Neural cell (in vitro differentiated cells): ENCODE results near the gene HNRNPAB. TPM values are rescaled to one million over a fixed set of nuclear protein-coding genes. Genes with fewer than 3 reads are reported as not detected.

ENCODE experiments used
- H2AFZ ChIP-seq: fragments of 200-600, 300-800 bp; sonication (generic), shearing (Covaris generic); 2 replicates; pipeline ENCODE4 v1.6.0; 2014; ENCODE audit warnings: low read depth, mild to moderate bottlenecking, antibody characterized with exemption, low read length, moderate library complexity
- H3F3A ChIP-seq: fragments of 200-600 bp; shearing (Covaris generic); 2 replicates; pipeline ENCODE4 v1.6.1; 2016; ENCODE audit warnings: mild to moderate bottlenecking, moderate library complexity, mixed read lengths, antibody characterized with exemption, low read length; ENCODE audit not compliant: insufficient read depth, poor library complexity, severe bottlenecking
- H3K27ac ChIP-seq: fragments of 200-600, 300-800 bp; sonication (generic), shearing (Covaris generic); 2 replicates; pipeline ENCODE4 v1.5.1; 2014; ENCODE audit warnings: mild to moderate bottlenecking, low read length, moderate library complexity
- H3K27me3 ChIP-seq: fragments of 300-800, 200-600 bp; sonication (generic), shearing (Covaris generic); 2 replicates; pipeline ENCODE4 v1.6.0; 2014; ENCODE audit warnings: mild to moderate bottlenecking, low read depth, low read length, moderate library complexity; ENCODE audit not compliant: insufficient read depth
- H3K36me3 ChIP-seq: fragments of 300-800, 200-600 bp; sonication (generic), shearing (Covaris generic); 2 replicates; pipeline ENCODE4 v1.5.1; 2014; ENCODE audit warnings: mild to moderate bottlenecking, antibody characterized with exemption, low read length, moderate library complexity; ENCODE audit not compliant: insufficient read depth
- H3K4me2 ChIP-seq: fragments of 300-800, 200-600 bp; sonication (generic), shearing (Covaris generic); 2 replicates; pipeline ENCODE4 v1.6.0; 2014; ENCODE audit warnings: mild to moderate bottlenecking, low read length
- H3K4me3 ChIP-seq: fragments of 300-800, 200-600 bp; sonication (generic), shearing (Covaris generic); 2 replicates; pipeline ENCODE4 v1.5.1; 2014; ENCODE audit warnings: mild to moderate bottlenecking, low read length, moderate library complexity
- H3K79me2 ChIP-seq: fragments of 200-600 bp; shearing (Covaris generic); replicated peaks from 2 replicates; pipeline ENCODE4 v1.6.0; 2014; ENCODE audit warnings: mild to moderate bottlenecking, low read length, moderate library complexity; ENCODE audit not compliant: insufficient read depth
- H3K9ac ChIP-seq: fragments of 300-800, 200-600 bp; sonication (generic), shearing (Covaris generic); 2 replicates; pipeline ENCODE4 v1.6.1; 2016; ENCODE audit warnings: mild to moderate bottlenecking, low read length, mixed read lengths
- H3K9me2 ChIP-seq: fragments of 200-600 bp; shearing (Covaris generic); 2 replicates; pipeline ENCODE4 v1.6.1; 2016; ENCODE audit warnings: mild to moderate bottlenecking, low read length, mixed read lengths; ENCODE audit not compliant: insufficient read depth
- H3K9me3 ChIP-seq: fragments of 200-600, 300-800 bp; sonication (generic), shearing (Covaris generic); 2 replicates; pipeline ENCODE4 v1.6.1; 2016; ENCODE audit warnings: mild to moderate bottlenecking, mixed run types, low read length, moderate library complexity, mixed read lengths
- H4K20me1 ChIP-seq: fragments of 200-600 bp; shearing (Covaris generic); 2 replicates; pipeline ENCODE4 v1.6.1; 2016; ENCODE audit warnings: mild to moderate bottlenecking, mixed run types; ENCODE audit not compliant: insufficient read depth
- EP300 ChIP-seq: fragments of 450-650 bp; conservative IDR thresholded peaks from 2 replicates; pipeline ENCODE4 v1.6.1; 2014; ENCODE audit warnings: antibody characterized with exemption, mild to moderate bottlenecking, moderate library complexity; ENCODE audit not compliant: poor library complexity, severe bottlenecking
- EZH2 ChIP-seq: fragments of 200-600, 300-800 bp; shearing (Covaris generic), sonication (generic); IDR thresholded peaks from 2 replicates; pipeline ENCODE4 v1.6.1; 2014; ENCODE audit warnings: antibody characterized with exemption, low read length, borderline replicate concordance, mild to moderate bottlenecking; ENCODE audit not compliant: insufficient read depth, poor library complexity, severe bottlenecking
- MXI1 ChIP-seq: fragments of 450-650 bp; conservative IDR thresholded peaks from 2 replicates; pipeline ENCODE4 v1.6.1; 2014; ENCODE audit warnings: antibody characterized with exemption, mild to moderate bottlenecking; ENCODE audit not compliant: poor library complexity, severe bottlenecking
- POLR2AphosphoS5 ChIP-seq: IDR thresholded peaks from 2 replicates; pipeline ENCODE4 v1.6.1; 2012
- RAD21 ChIP-seq: fragments of 450-650 bp; conservative IDR thresholded peaks from 2 replicates; pipeline ENCODE4 v1.6.1; 2014; ENCODE audit warnings: antibody characterized with exemption, mild to moderate bottlenecking, moderate library complexity
- SMC3 ChIP-seq: fragments of 450-650 bp; conservative IDR thresholded peaks from 2 replicates; pipeline ENCODE4 v1.6.1; 2014; ENCODE audit warnings: antibody characterized with exemption, mild to moderate bottlenecking, moderate library complexity; ENCODE audit not compliant: poor library complexity
- TAF1 ChIP-seq: IDR thresholded peaks from 2 replicates; pipeline ENCODE4 v1.6.1; 2012; ENCODE audit warnings: low read depth
- polyA plus RNA-seq: library from polyadenylated mRNA; depleted of rRNA; stranded (reverse); fragments of >200 nt; gene quantifications from 2 replicates; pipeline ENCODE4 v1.2.3, GENCODE V29; 2014
- TF ChIP-seq, protein P1 (sequence below): fragments of 450-650 bp; IDR thresholded peaks from 2 replicates; pipeline ENCODE4 v1.5.1; 2014; ENCODE audit warnings: antibody characterized with exemption, mild to moderate bottlenecking, moderate library complexity; ENCODE audit not compliant: poor library complexity, severe bottlenecking
- TF ChIP-seq, protein P2 (sequence below): IDR thresholded peaks from 2 replicates; pipeline ENCODE4 v1.6.1; 2012; ENCODE audit warnings: borderline replicate concordance

HNRNPAB gene
- polyA plus RNA-seq, 1 donor from 2014 or later: 129 TPM

DNA sequence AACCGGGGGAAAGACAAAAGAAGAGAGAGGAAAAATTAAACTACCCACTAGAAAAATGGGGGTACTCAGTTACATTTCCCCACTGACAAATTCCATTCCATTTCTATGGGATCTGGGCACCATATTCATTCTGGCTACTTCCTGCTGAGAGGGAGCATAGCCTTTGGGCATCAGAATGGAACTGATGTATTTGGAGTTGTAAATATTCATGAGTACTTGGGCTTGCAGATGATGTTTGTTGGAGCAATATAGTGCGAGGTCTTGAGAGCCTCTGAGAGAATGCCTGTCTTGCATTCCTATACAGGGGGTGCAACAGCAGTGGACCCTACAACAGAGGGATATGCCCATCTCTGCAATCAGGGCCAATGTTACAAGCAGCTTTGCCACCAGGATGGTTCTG lies 33.9 kb upstream of the HNRNPAB start:
- no peaks in the 10 kb centered on the region for H3K27me3 ChIP-seq
- TF ChIP-seq RAD21 (no peak), POLR2AphosphoS5 (no peak), MXI1 (no peak), TAF1 (no peak), EZH2 (no peak), EP300 (no peak), SMC3 (no peak)
- TF ChIP-seq, protein P1, sequence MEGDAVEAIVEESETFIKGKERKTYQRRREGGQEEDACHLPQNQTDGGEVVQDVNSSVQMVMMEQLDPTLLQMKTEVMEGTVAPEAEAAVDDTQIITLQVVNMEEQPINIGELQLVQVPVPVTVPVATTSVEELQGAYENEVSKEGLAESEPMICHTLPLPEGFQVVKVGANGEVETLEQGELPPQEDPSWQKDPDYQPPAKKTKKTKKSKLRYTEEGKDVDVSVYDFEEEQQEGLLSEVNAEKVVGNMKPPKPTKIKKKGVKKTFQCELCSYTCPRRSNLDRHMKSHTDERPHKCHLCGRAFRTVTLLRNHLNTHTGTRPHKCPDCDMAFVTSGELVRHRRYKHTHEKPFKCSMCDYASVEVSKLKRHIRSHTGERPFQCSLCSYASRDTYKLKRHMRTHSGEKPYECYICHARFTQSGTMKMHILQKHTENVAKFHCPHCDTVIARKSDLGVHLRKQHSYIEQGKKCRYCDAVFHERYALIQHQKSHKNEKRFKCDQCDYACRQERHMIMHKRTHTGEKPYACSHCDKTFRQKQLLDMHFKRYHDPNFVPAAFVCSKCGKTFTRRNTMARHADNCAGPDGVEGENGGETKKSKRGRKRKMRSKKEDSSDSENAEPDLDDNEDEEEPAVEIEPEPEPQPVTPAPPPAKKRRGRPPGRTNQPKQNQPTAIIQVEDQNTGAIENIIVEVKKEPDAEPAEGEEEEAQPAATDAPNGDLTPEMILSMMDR: no peak
- TF ChIP-seq, protein P2, sequence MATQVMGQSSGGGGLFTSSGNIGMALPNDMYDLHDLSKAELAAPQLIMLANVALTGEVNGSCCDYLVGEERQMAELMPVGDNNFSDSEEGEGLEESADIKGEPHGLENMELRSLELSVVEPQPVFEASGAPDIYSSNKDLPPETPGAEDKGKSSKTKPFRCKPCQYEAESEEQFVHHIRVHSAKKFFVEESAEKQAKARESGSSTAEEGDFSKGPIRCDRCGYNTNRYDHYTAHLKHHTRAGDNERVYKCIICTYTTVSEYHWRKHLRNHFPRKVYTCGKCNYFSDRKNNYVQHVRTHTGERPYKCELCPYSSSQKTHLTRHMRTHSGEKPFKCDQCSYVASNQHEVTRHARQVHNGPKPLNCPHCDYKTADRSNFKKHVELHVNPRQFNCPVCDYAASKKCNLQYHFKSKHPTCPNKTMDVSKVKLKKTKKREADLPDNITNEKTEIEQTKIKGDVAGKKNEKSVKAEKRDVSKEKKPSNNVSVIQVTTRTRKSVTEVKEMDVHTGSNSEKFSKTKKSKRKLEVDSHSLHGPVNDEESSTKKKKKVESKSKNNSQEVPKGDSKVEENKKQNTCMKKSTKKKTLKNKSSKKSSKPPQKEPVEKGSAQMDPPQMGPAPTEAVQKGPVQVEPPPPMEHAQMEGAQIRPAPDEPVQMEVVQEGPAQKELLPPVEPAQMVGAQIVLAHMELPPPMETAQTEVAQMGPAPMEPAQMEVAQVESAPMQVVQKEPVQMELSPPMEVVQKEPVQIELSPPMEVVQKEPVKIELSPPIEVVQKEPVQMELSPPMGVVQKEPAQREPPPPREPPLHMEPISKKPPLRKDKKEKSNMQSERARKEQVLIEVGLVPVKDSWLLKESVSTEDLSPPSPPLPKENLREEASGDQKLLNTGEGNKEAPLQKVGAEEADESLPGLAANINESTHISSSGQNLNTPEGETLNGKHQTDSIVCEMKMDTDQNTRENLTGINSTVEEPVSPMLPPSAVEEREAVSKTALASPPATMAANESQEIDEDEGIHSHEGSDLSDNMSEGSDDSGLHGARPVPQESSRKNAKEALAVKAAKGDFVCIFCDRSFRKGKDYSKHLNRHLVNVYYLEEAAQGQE: no peak
- no peaks in the 10 kb centered on the region for H3K9me3 ChIP-seq
- no peak overlapping the region for H3K4me3 ChIP-seq
- no peaks in the 10 kb centered on the region for H4K20me1 ChIP-seq
- no peak overlapping the region for H3K4me2 ChIP-seq
- H2AFZ ChIP-seq: no peak overlapping the region
- no peaks in the 10 kb centered on the region for H3K9me2 ChIP-seq
- no peak overlapping the region for H3K9ac ChIP-seq
- no peaks in the 10 kb centered on the region for H3K79me2 ChIP-seq
- no peaks in the 10 kb centered on the region for H3K36me3 ChIP-seq
- H3K27ac ChIP-seq: no peak overlapping the region
- no peaks in the 10 kb centered on the region for H3F3A ChIP-seq

DNA sequence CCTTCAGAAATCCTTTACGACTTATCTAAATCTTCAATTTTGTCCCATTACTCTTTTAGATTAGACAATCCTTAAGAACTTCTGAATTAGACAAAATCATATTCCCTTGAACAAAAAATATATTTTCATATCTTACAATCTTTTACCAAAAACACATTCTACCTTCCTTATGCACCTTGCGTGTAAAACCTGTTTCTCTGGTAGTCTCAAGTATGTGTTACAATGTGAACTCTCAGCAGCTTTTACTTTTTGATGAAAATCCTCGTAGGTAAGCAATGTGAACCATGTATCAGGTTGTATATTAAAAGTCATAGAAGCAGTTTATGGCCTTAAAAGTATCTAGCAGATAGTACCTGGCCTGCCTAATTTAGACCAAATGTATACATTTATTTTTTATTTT lies 29.9 kb upstream of the HNRNPAB start:
- Histone ChIP-seq H3K9me3 (no peaks in the 10 kb centered on the region), H3K27ac (no peak overlapping the region), H3K9ac (no peak overlapping the region), H2AFZ (no peak overlapping the region), H3K27me3 (no peaks in the 10 kb centered on the region), H3K4me2 (no peak overlapping the region), H3K9me2 (no peaks in the 10 kb centered on the region), H3K4me3 (no peak overlapping the region), H3F3A (no peaks in the 10 kb centered on the region), H3K79me2 (no peaks in the 10 kb centered on the region), H3K36me3 (no peaks in the 10 kb centered on the region), H4K20me1 (no peaks in the 10 kb centered on the region)
- no peak for TF ChIP-seq RAD21
- no peak for TF ChIP-seq SMC3
- TF ChIP-seq TAF1: no peak
- TF ChIP-seq EP300: no peak
- TF ChIP-seq, protein P1: no peak
- TF ChIP-seq EZH2: no peak
- TF ChIP-seq MXI1: no peak
- TF ChIP-seq, protein P2: no peak
- no peak for TF ChIP-seq POLR2AphosphoS5
